HCT116 (cell line): ENCODE results near the gene HMGCS2. TPM values are rescaled to one million over a fixed set of nuclear protein-coding genes. Genes with fewer than 3 reads are reported as not detected.

ENCODE experiments used
- ATAC-seq: fragments of 200-7000 bp; cut with Tn5 transposase; 2 replicates; pipeline ENCODE4 v1.9.1; 2020; ENCODE audit warnings: mild to moderate bottlenecking, moderate library complexity
- BruUV-seq: library from RNA; stranded (reverse); fragments of 400-500 nt; replicated peaks from 2 replicates; lab custom pipeline; 2021; lab: Mats Ljungman, UMichigan
- CTCF ChIA-PET: fragments of 300-600 bp; sonication (Branson Sonifier 250); formaldehyde crosslinking; loops from one replicate; lab custom pipeline; 2021; ENCODE audit warnings: antibody characterized with exemption; lab: Charles Lee
- POLR2A ChIA-PET: fragments of 300-600, 350-600 bp; sonication (Branson Sonifier 250); formaldehyde crosslinking; loops from one replicate; lab custom pipeline; 2021; ENCODE audit warnings: antibody characterized with exemption; lab: Charles Lee
- RAD21 ChIA-PET, 2 experiments: fragments of 300-600 bp; sonication (Branson Sonifier 250); formaldehyde crosslinking; loops; one replicate each; lab custom pipeline; 2023; ENCODE audit warnings: low total read pairs in 2 of 2; ENCODE audit not compliant: uncharacterized antibody in 2 of 2, unreplicated experiment in 2 of 2, low non-redundant PET in 1 of 2; lab: Charles Lee
- DNase-seq: peaks from one replicate; pipeline ENCODE4 v3.0.0-alpha.2; 2010; ENCODE audit warnings: low read depth, low spot score
- H2AFZ ChIP-seq: fragments of 200-600 bp; shearing (Covaris generic), sonication (generic); 2 replicates; pipeline ENCODE4 v1.6.1; 2017; ENCODE audit warnings: low read depth, mixed run types, mixed read lengths, antibody characterized with exemption, low read length; ENCODE audit not compliant: poor library complexity, severe bottlenecking
- H3K27ac ChIP-seq: 2 replicates; pipeline ENCODE4 v1.5.1; 2012; ENCODE audit warnings: low read depth, low read length
- H3K27me3 ChIP-seq: fragments of 200-600 bp; sonication (generic); 2 replicates; pipeline ENCODE4 v1.6.1; 2016; ENCODE audit warnings: mixed run types, low read length, mixed read lengths; ENCODE audit not compliant: insufficient read depth
- H3K36me3 ChIP-seq, 2 experiments: fragments of 200-500 bp in 1 of 2; fragments of 200-600 bp in 1 of 2; sonication (Bioruptor generic) in 1 of 2; sonication (generic) in 1 of 2; 2 replicates each; pipeline versions ENCODE4 v1.5.1 to v1.6.1; 2014 to 2016; ENCODE audit warnings: low read length in 2 of 2, inconsistent platforms in 1 of 2, mixed read lengths in 1 of 2, mixed run types in 1 of 2; ENCODE audit not compliant: insufficient read depth in 2 of 2, control insufficient read depth in 1 of 2
- H3K4me1 ChIP-seq, 2 experiments: fragments of 200-600 bp in 1 of 2; sonication (generic) in 1 of 2; 2 replicates each; pipeline versions ENCODE4 v1.5.1 to v1.6.1; 2012 to 2017; ENCODE audit warnings: low read length in 2 of 2, inconsistent platforms in 1 of 2, mild to moderate bottlenecking in 1 of 2, mixed read lengths in 1 of 2, mixed run types in 1 of 2, moderate library complexity in 1 of 2; ENCODE audit not compliant: insufficient read depth in 2 of 2, control insufficient read depth in 1 of 2
- H3K4me2 ChIP-seq: fragments of 200-600 bp; sonication (generic); 2 replicates; pipeline ENCODE4 v1.6.1; 2017; ENCODE audit warnings: mixed run types, low read length, mixed read lengths
- H3K4me3 ChIP-seq, 2 experiments: fragments of 200-600 bp in 1 of 2; sonication (generic) in 1 of 2; replicated peaks in 1 of 2; 2 replicates each; pipeline ENCODE4 v1.5.1; 2011 to 2016; ENCODE audit warnings: low read length in 2 of 2, control low read depth in 1 of 2, low read depth in 1 of 2, mild to moderate bottlenecking in 1 of 2, mixed read lengths in 1 of 2, mixed run types in 1 of 2
- H3K79me2 ChIP-seq: fragments of 200-600 bp; sonication (generic); 2 replicates; pipeline ENCODE4 v1.6.1; 2017; ENCODE audit warnings: mild to moderate bottlenecking, mixed run types, low read length, moderate library complexity, mixed read lengths; ENCODE audit not compliant: insufficient read depth
- H3K9ac ChIP-seq: fragments of 200-600 bp; sonication (generic); 2 replicates; pipeline ENCODE4 v1.6.1; 2016; ENCODE audit warnings: low read length, mixed read lengths
- H3K9me2 ChIP-seq: fragments of 200-600 bp; sonication (generic), shearing (Covaris generic); 2 replicates; pipeline ENCODE4 v1.6.1; 2017; ENCODE audit warnings: mixed run types, mild to moderate bottlenecking, moderate library complexity; ENCODE audit not compliant: insufficient read depth
- H3K9me3 ChIP-seq, 2 experiments: fragments of 200-500 bp in 1 of 2; fragments of 200-600 bp in 1 of 2; sonication (Bioruptor generic) in 1 of 2; sonication (generic) in 1 of 2; 2 replicates each; pipeline ENCODE4 v1.6.1; 2014 to 2017; ENCODE audit warnings: low read length in 2 of 2, mixed read lengths in 2 of 2, inconsistent platforms in 1 of 2, low read depth in 1 of 2, mild to moderate bottlenecking in 1 of 2, mixed run types in 1 of 2, moderate library complexity in 1 of 2; ENCODE audit not compliant: control insufficient read depth in 1 of 2, insufficient read depth in 1 of 2
- H4K20me1 ChIP-seq: fragments of 200-600 bp; sonication (generic), shearing (Covaris generic); 2 replicates; pipeline ENCODE4 v1.6.1; 2017; ENCODE audit warnings: mixed run types, mild to moderate bottlenecking, moderate library complexity; ENCODE audit not compliant: insufficient read depth
- EZH2 ChIP-seq: fragments of 200-600 bp; sonication (generic); IDR thresholded peaks from 2 replicates; pipeline ENCODE4 v1.6.1; 2017; ENCODE audit warnings: antibody characterized with exemption, mixed run types
- EZH2phosphoT487 ChIP-seq: fragments of 200-600 bp; IDR thresholded peaks from 2 replicates; pipeline ENCODE4 v1.6.1; 2018; ENCODE audit warnings: antibody characterized with exemption, borderline replicate concordance
- POLR2A ChIP-seq: IDR thresholded peaks from 2 replicates; pipeline ENCODE4 v1.7.0; 2011; ENCODE audit warnings: borderline replicate concordance; ENCODE audit not compliant: insufficient read depth, insufficient read length; ENCODE audit errors: extremely low read depth
- RAD21 ChIP-seq: IDR thresholded peaks from 2 replicates; pipeline ENCODE4 v1.6.1; 2012; ENCODE audit warnings: low read depth, mild to moderate bottlenecking
- YY1 ChIP-seq: IDR thresholded peaks from 2 replicates; pipeline ENCODE4 v1.6.1; 2011; ENCODE audit warnings: low read length, low read depth, moderate library complexity, mild to moderate bottlenecking; ENCODE audit not compliant: insufficient replicate concordance; ENCODE audit errors: extremely low read depth
- intact Hi-C: fragments of 100-400 bp; cut with micrococcal nuclease; formaldehyde crosslinking; loops from 2 replicates; pipeline ENCODE4 v1.10.0; 2022
- total RNA-seq: library from RNA; stranded (reverse); gene quantifications from one replicate; pipeline ENCODE4 v1.2.1, GENCODE V29; 2021; ENCODE audit not compliant: unreplicated experiment
- TF ChIP-seq, protein P1 (sequence below): IDR thresholded peaks from 2 replicates; pipeline ENCODE4 v1.6.1; 2012
- TF ChIP-seq, protein P2 (sequence below), 3 experiments: fragments of 200-600 bp in 1 of 3; sonication (generic) in 1 of 3; IDR thresholded peaks in 2 of 3; conservative IDR thresholded peaks in 1 of 3; 2 replicates each; pipeline ENCODE4 v1.5.1; 2012 to 2017; ENCODE audit warnings: low read depth in 2 of 3, low read length in 2 of 3, antibody characterized with exemption in 1 of 3, borderline replicate concordance in 1 of 3, control low read depth in 1 of 3, mild to moderate bottlenecking in 1 of 3, mixed read lengths in 1 of 3, mixed run types in 1 of 3, moderate library complexity in 1 of 3; ENCODE audit not compliant: insufficient read depth in 1 of 3
- TF ChIP-seq, protein P3 (sequence below): IDR thresholded peaks from 2 replicates; pipeline ENCODE4 v1.6.1; 2011; ENCODE audit warnings: mild to moderate bottlenecking, low read length, moderate library complexity; ENCODE audit not compliant: insufficient replicate concordance; ENCODE audit errors: extremely low read depth

The HMGCS2 gene
- total RNA-seq, 1 experiment from 2014 or later, result 0.20 TPM

DNA sequence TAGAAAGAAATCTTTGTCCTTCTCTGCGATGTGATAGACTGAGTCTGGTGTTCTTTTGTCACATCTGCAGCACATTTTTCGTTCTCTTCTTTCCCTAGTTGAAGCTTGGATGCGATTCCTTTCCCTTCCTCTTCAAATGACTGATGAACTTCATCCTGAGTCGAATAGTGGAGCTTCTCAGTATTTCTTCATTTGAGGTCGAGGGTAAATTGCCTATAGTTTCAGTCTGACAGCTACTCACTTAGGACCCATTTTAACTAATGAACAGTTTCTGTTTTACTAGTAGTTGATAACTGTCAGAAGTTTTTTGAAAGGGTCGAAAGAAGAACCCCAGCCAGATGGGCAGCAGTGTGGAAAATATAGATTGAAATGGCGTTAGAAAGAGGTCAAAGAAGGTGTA is 47.2 kb upstream of the HMGCS2 start:
- intact Hi-C loops, result no loop called here
- Histone ChIP-seq H3K4me2 (peak overlapping the region; percentile 53; the same call in 1 of the 2 replicates), H3K9me2 (no peaks in the 10 kb centered on the region), H3K27me3 (no peaks in the 10 kb centered on the region), H3K9me3 (no peaks in the 10 kb centered on the region), H3K79me2 (no peaks in the 10 kb centered on the region), H3K4me3 (no peak overlapping the region), H3K27ac (no peak overlapping the region), H3K9ac (no peak overlapping the region), H3K36me3 (no peaks in the 10 kb centered on the region), H2AFZ (peak overlapping the region; percentile 81), H4K20me1 (no peaks in the 10 kb centered on the region), H3K4me1 (peaks cover 0 to 14% of the 10 kb centered on the region in 2 experiments; a peak in 2 of 4 replicates)
- ATAC-seq, result no peak
- CTCF ChIA-PET, result interaction anchor here (1.2 kb wide), 1 partner anchor 11 kb away, joined by 4 read pairs; no protein-coding TSS in a partner anchor
- no TSS peak for BruUV-seq
- DNase-seq, result no peak
- POLR2A ChIA-PET, result no interaction called here
- TF ChIP-seq YY1, result no peak
- TF ChIP-seq, protein P1, sequence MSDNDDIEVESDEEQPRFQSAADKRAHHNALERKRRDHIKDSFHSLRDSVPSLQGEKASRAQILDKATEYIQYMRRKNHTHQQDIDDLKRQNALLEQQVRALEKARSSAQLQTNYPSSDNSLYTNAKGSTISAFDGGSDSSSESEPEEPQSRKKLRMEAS, result no peak
- no peak for TF ChIP-seq EZH2
- no peak for TF ChIP-seq EZH2phosphoT487
- TF ChIP-seq, protein P2, sequence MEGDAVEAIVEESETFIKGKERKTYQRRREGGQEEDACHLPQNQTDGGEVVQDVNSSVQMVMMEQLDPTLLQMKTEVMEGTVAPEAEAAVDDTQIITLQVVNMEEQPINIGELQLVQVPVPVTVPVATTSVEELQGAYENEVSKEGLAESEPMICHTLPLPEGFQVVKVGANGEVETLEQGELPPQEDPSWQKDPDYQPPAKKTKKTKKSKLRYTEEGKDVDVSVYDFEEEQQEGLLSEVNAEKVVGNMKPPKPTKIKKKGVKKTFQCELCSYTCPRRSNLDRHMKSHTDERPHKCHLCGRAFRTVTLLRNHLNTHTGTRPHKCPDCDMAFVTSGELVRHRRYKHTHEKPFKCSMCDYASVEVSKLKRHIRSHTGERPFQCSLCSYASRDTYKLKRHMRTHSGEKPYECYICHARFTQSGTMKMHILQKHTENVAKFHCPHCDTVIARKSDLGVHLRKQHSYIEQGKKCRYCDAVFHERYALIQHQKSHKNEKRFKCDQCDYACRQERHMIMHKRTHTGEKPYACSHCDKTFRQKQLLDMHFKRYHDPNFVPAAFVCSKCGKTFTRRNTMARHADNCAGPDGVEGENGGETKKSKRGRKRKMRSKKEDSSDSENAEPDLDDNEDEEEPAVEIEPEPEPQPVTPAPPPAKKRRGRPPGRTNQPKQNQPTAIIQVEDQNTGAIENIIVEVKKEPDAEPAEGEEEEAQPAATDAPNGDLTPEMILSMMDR (IDR thresholded peaks at IDR 0.05 in 2 of 3, conservative IDR thresholded peaks at IDR 0.05 in 1 of 3; ENCODE audit: borderline replicate concordance in 1 of 3, insufficient read depth in 1 of 3, low read depth in 2 of 3, low read length in 2 of 3), result no peak
- no peak for TF ChIP-seq POLR2A
- TF ChIP-seq, protein P3, sequence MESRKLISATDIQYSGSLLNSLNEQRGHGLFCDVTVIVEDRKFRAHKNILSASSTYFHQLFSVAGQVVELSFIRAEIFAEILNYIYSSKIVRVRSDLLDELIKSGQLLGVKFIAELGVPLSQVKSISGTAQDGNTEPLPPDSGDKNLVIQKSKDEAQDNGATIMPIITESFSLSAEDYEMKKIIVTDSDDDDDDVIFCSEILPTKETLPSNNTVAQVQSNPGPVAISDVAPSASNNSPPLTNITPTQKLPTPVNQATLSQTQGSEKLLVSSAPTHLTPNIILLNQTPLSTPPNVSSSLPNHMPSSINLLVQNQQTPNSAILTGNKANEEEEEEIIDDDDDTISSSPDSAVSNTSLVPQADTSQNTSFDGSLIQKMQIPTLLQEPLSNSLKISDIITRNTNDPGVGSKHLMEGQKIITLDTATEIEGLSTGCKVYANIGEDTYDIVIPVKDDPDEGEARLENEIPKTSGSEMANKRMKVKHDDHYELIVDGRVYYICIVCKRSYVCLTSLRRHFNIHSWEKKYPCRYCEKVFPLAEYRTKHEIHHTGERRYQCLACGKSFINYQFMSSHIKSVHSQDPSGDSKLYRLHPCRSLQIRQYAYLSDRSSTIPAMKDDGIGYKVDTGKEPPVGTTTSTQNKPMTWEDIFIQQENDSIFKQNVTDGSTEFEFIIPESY, result no peak
- no peak for TF ChIP-seq RAD21
- RAD21 ChIA-PET, result no interaction called here
